Sigmoid colon (tissue), 7 donors: Measurements from ENCODE around the gene CCDC92B. TPM values are rescaled to one million over a fixed set of nuclear protein-coding genes. Genes with fewer than 3 reads are reported as not detected.

ENCODE experiments used
- DNase-seq: peaks from one replicate; pipeline ENCODE4 v3.0.0-alpha.2; 2019
- H3K27ac ChIP-seq, 4 donors: fragments of 200-600 bp; sonication (generic); one replicate each; pipeline ENCODE4 v1.5.1; 2016 to 2019; ENCODE audit warnings: mild to moderate bottlenecking in 1 of 4
- H3K27me3 ChIP-seq, 3 donors: fragments of 200-600 bp; sonication (generic); one replicate each; pipeline ENCODE4 v1.5.1; 2019; ENCODE audit warnings: mild to moderate bottlenecking in 1 of 3
- H3K36me3 ChIP-seq, 4 donors: fragments of 200-600 bp; sonication (generic); one replicate each; pipeline ENCODE4 v1.5.1; 2016 to 2019
- H3K4me1 ChIP-seq, 4 donors: fragments of 200-600 bp; sonication (generic); one replicate each; pipeline ENCODE4 v1.5.1; 2017 to 2019
- H3K4me3 ChIP-seq, 4 donors: fragments of 200-600 bp; sonication (generic); one replicate each; pipeline ENCODE4 v1.5.1; 2017 to 2019; ENCODE audit warnings: mild to moderate bottlenecking in 2 of 4, moderate library complexity in 1 of 4
- H3K9me3 ChIP-seq, 4 donors: fragments of 200-600 bp in 3 of 4; sonication (generic) in 3 of 4; one replicate each; pipeline versions ENCODE4 v1.5.1 to v1.6.1; 2013 to 2019
- CTCF ChIP-seq, 4 experiments: fragments of 450-650 bp in 3 of 4; fragments of 200-600 bp in 1 of 4; IDR thresholded peaks; one replicate each; pipeline ENCODE4 v1.5.1; 2016 to 2019; ENCODE audit warnings: antibody characterized with exemption in 4 of 4, mild to moderate bottlenecking in 3 of 4, moderate library complexity in 2 of 4
- EP300 ChIP-seq, 4 donors: sonication (generic); formaldehyde crosslinking; IDR thresholded peaks; one replicate each; pipeline ENCODE4 v1.6.1; 2017; ENCODE audit warnings: antibody characterized with exemption in 4 of 4
- POLR2A ChIP-seq, 2 donors: fragments of 450-650 bp; IDR thresholded peaks; one replicate each; pipeline ENCODE4 v1.6.1; 2016; ENCODE audit warnings: antibody characterized with exemption in 2 of 2, mild to moderate bottlenecking in 2 of 2, moderate library complexity in 2 of 2
- POLR2AphosphoS5 ChIP-seq, 4 donors: sonication (generic); formaldehyde crosslinking; IDR thresholded peaks; one replicate each; pipeline ENCODE4 v1.6.1; 2017; ENCODE audit warnings: antibody characterized with exemption in 4 of 4
- WGBS, 2 donors: extraction: QIAGEN DNeasy Blood & Tissue Kit; methylation state at CpG; one replicate each; pipeline ENCODE4 v1.1.7; 2013; 5-methylcytosine and 5-hydroxymethylcytosine counted together
- intact Hi-C: fragments of 100-400 bp; cut with DNase I; formaldehyde crosslinking; loops from one replicate; pipeline ENCODE4 v1.15.1; 2023
- polyA plus RNA-seq, 3 donors: library from polyadenylated mRNA; stranded (reverse); fragments of 200-250 nt; gene quantifications; one replicate each; pipeline ENCODE4 v1.2.3, GENCODE V29; 2013
- total RNA-seq, 4 donors: library from RNA; depleted of rRNA; stranded (reverse); fragments of >200 nt; gene quantifications; one replicate each; pipeline ENCODE4 v1.1.0, GENCODE V29; 2016
- donor health status: healthy with polysubstance abuse.
- donor health status: Bipolar disorder and iron deficiency.
- donor health status: healthy.

The CCDC92B gene
- total and polyA plus RNA-seq, 7 donors = under 0.01 to 0.77 (median 0.18) TPM; not detected in 3

GRCh38 chr17:2710803-2711607, 38.4 kb downstream of the CCDC92B start:
- Histone ChIP-seq H3K9me3 (no peaks in the 10 kb centered on the region), H3K27me3 (no peaks in the 10 kb centered on the region), H3K36me3 (peaks cover 0 to 9% (median 0%) of the 10 kb centered on the region in 4 donors), H3K27ac (peak overlapping the region; percentile 81 to 92 (median 85)), H3K4me1 (peaks cover 0 to 66% (median 56%) of the 10 kb centered on the region in 4 donors), H3K4me3 (peak overlapping the region; percentile 70 to 98 (median 88))
- TF ChIP-seq CTCF (IDR thresholded peaks at IDR 0.05) (no peak), POLR2AphosphoS5 (IDR thresholded peaks at IDR 0.05) (no peak), EP300 (IDR thresholded peaks at IDR 0.05) (no peak), POLR2A (IDR thresholded peaks at IDR 0.05) (no peak)
- 0 to 1% methylated on average over 82 of the region's 82 CpGs for WGBS, 2 donors
- DNase-seq = peak; percentile 71
- intact Hi-C loops = loop anchor here (2.0 to 5.0 kb wide), 2 partner anchors 116 to 199 kb away; partner anchors contain the start of gene METTL16

- peaks cover 0 to 4% (median 0%) of the 10 kb centered on the region in 4 donors for H3K36me3 ChIP-seq
- intact Hi-C loops = loop anchor here (2.0 to 5.0 kb wide), 2 partner anchors 115 to 198 kb away; partner anchors contain the start of gene METTL16
- TF ChIP-seq CTCF (IDR thresholded peaks at IDR 0.05) = no peak
- no peak for TF ChIP-seq EP300 (IDR thresholded peaks at IDR 0.05)
- TF ChIP-seq POLR2AphosphoS5 (IDR thresholded peaks at IDR 0.05) = no peak
- TF ChIP-seq POLR2A (IDR thresholded peaks at IDR 0.05) = no peak
- peak overlapping the region; percentile 81 to 92 (median 85) for H3K27ac ChIP-seq
- peak; percentile 65 for DNase-seq
- WGBS, 2 donors = 10 to 43% methylated on average over 16 of the region's 16 CpGs
- H3K9me3 ChIP-seq = no peaks in the 10 kb centered on the region
- H3K4me3 ChIP-seq = peak overlapping the region; percentile 70 to 98 (median 88)
- H3K27me3 ChIP-seq = no peaks in the 10 kb centered on the region
- peaks cover 0 to 74% (median 59%) of the 10 kb centered on the region in 4 donors for H3K4me1 ChIP-seq
Measured at GRCh38 chr17:2710071-2710802, 39.2 kb downstream of the CCDC92B start.

- DNase-seq = peak; percentile 64
- 16 to 55% methylated on average over 10 of the region's 10 CpGs for WGBS, 2 donors
- Histone ChIP-seq H3K27ac (peak overlapping the region; percentile 81 to 92 (median 85)), H3K9me3 (no peaks in the 10 kb centered on the region), H3K4me1 (peaks cover 0 to 75% (median 59%) of the 10 kb centered on the region in 4 donors), H3K4me3 (peak overlapping the region in 2 of 4 donors; percentile 4 to 98), H3K36me3 (peaks cover 0 to under 1% (median 0%) of the 10 kb centered on the region in 4 donors), H3K27me3 (no peaks in the 10 kb centered on the region)
- intact Hi-C loops = loop anchor here (5.0 kb wide), 1 partner anchor 287 kb away; no protein-coding TSS in a partner anchor
- TF ChIP-seq CTCF (IDR thresholded peaks at IDR 0.05) = no peak
- TF ChIP-seq EP300 (IDR thresholded peaks at IDR 0.05) = no peak
- TF ChIP-seq POLR2AphosphoS5 (IDR thresholded peaks at IDR 0.05) = no peak
- no peak for TF ChIP-seq POLR2A (IDR thresholded peaks at IDR 0.05)
Measured at GRCh38 chr17:2709183-2709661, 40.2 kb downstream of the CCDC92B start.

- peaks cover 0 to 6% (median under 1%) of the 10 kb centered on the region in 4 donors for H3K36me3 ChIP-seq
- WGBS, 2 donors = 32 to 74% methylated on average over 21 of the region's 21 CpGs
- H3K4me1 ChIP-seq = peaks cover 0 to 75% (median 59%) of the 10 kb centered on the region in 4 donors
- TF ChIP-seq CTCF (IDR thresholded peaks at IDR 0.05) (no peak), EP300 (IDR thresholded peaks at IDR 0.05) (no peak), POLR2AphosphoS5 (IDR thresholded peaks at IDR 0.05) (no peak), POLR2A (IDR thresholded peaks at IDR 0.05) (no peak)
- peak overlapping the region; percentile 81 to 92 (median 85) for H3K27ac ChIP-seq
- no peak for DNase-seq
- peak overlapping the region in 1 of 4 donors; percentile 98 for H3K4me3 ChIP-seq
- no peaks in the 10 kb centered on the region for H3K9me3 ChIP-seq
- H3K27me3 ChIP-seq = no peaks in the 10 kb centered on the region
- intact Hi-C loops = loop anchor here (5.0 kb wide), 1 partner anchor 286 kb away; no protein-coding TSS in a partner anchor
Measured at GRCh38 chr17:2708585-2709182, 40.8 kb downstream of the CCDC92B start.
